Mesothelial cell of epicardium (in vitro differentiated cells): ENCODE measurements around the gene UGT1A7. TPM values are rescaled to one million over a fixed set of nuclear protein-coding genes. Genes with fewer than 3 reads are reported as not detected.

ENCODE experiments used
- DNase-seq, 2 experiments: peaks; one replicate each; pipeline ENCODE4 v3.0.0; 2021; ENCODE audit warnings: low spot score in 2 of 2; ENCODE audit not compliant: unreplicated experiment in 2 of 2
- H3K27ac Mint-ChIP-seq: 2 replicates; pipeline ENCODE4 v1.8.0; 2021; ENCODE audit warnings: mixed read lengths
- H3K27me3 Mint-ChIP-seq: 2 replicates; pipeline ENCODE4 v1.8.0; 2021; ENCODE audit warnings: low read depth, mixed read lengths
- H3K36me3 Mint-ChIP-seq: 2 replicates; pipeline ENCODE4 v1.8.0; 2021; ENCODE audit warnings: mixed read lengths
- H3K4me1 Mint-ChIP-seq: 2 replicates; pipeline ENCODE4 v1.8.0; 2021; ENCODE audit warnings: mixed read lengths
- H3K4me3 Mint-ChIP-seq: 2 replicates; pipeline ENCODE4 v1.8.0; 2021; ENCODE audit warnings: mild to moderate bottlenecking, moderate library complexity, mixed read lengths
- H3K9me3 Mint-ChIP-seq: 2 replicates; pipeline ENCODE4 v1.8.0; 2021; ENCODE audit warnings: mixed read lengths
- total RNA-seq: library from RNA; stranded (reverse); gene quantifications from 3 replicates; pipeline ENCODE4 v1.2.1, GENCODE V29; 2021
- TF ChIP-seq, protein P1 (sequence below): fragments of 200-600 bp; sonication (generic); IDR thresholded peaks from one replicate; pipeline ENCODE4 v1.5.0; 2021; ENCODE audit warnings: antibody characterized with exemption; ENCODE audit not compliant: unreplicated experiment

Gene UGT1A7
- total RNA-seq, 1 donor from 2014 or later, result not detected

DNA sequence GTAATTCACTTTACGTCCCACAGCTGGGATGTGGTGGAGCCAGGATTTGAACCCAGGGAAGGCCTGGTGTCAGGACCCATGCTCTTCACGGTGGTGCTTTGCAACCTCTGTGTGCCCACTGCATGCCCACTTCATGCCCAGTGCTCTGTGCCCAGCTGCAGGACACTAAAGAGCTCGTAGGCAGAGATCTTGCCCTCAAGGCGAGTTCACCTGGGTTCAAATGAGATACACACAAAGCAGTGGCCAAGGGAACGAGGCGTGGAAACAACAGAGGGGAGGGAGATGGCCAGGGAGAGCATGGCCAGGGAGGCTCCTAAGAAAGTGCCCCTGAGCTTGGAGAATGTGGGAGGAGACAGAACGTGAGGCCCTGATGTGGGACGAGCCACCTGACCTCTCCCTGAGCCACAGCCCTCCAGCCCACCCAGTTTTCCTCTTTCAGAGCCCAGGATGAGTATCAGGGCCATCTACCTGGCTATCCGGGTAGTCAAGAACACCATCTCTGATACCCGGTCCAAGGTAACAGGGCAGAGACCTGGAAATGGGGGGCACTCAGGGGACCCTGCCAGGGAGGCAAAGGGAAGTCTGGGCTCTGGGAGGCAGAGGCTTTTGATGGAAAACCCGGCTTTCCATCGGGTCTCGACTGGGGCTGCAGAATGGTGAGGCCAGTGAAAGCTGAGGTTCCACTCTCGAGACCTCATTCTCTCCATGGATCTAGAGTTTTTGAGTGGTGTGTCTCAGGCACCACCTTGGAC lies 116.8 kb downstream of the UGT1A7 start:
- Mint-ChIP-seq H3K36me3 (no peaks in the 10 kb centered on the region), H3K9me3 (peaks cover 6% of the 10 kb centered on the region)

DNA sequence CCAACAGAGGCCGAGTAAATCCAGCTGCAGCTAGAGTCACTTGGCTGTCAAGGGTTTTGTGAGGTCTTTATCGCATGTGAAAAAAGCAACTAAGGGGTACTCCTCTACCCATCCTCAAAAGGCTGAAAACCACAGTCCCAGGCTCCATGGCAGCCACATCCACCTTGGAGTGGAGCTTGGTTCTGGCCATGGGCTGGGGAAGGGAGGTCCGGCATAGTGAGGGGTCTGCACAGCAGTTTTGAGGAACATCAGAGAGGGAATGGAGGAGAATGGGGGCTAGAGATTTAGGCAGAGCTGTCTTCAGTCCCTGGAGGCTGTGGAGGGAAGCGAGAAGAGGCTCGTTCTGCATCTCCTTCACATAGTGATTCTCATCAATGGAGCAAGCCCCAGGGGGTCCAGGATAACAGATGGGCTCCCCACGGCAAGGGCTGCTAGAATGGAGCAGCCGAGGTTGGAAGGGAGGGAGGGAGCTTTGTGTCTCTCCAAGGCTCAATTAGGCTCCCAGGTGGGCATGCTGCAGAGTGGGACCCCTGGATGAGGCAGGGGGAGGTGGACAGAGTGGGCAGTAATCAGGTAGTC lies 117.5 kb downstream of the UGT1A7 start:
- Mint-ChIP-seq H3K36me3 (no peaks in the 10 kb centered on the region), H3K9me3 (peaks cover 6% of the 10 kb centered on the region), H3K27ac (no peak overlapping the region), H3K4me1 (no peaks in the 10 kb centered on the region), H3K4me3 (no peak overlapping the region), H3K27me3 (peaks cover 14% of the 10 kb centered on the region)
- DNase-seq, result no peak
- TF ChIP-seq, protein P1, sequence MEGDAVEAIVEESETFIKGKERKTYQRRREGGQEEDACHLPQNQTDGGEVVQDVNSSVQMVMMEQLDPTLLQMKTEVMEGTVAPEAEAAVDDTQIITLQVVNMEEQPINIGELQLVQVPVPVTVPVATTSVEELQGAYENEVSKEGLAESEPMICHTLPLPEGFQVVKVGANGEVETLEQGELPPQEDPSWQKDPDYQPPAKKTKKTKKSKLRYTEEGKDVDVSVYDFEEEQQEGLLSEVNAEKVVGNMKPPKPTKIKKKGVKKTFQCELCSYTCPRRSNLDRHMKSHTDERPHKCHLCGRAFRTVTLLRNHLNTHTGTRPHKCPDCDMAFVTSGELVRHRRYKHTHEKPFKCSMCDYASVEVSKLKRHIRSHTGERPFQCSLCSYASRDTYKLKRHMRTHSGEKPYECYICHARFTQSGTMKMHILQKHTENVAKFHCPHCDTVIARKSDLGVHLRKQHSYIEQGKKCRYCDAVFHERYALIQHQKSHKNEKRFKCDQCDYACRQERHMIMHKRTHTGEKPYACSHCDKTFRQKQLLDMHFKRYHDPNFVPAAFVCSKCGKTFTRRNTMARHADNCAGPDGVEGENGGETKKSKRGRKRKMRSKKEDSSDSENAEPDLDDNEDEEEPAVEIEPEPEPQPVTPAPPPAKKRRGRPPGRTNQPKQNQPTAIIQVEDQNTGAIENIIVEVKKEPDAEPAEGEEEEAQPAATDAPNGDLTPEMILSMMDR, result no peak

More for the DNA sequence above, 116.8 kb downstream of the UGT1A7 start:
- DNase-seq, result peak in 1 of 2 experiments; percentile 5
- Mint-ChIP-seq H3K27ac (no peak overlapping the region), H3K27me3 (peaks cover 8% of the 10 kb centered on the region), H3K4me3 (no peak overlapping the region), H3K4me1 (no peaks in the 10 kb centered on the region)
- TF ChIP-seq, protein P1, result no peak

DNA sequence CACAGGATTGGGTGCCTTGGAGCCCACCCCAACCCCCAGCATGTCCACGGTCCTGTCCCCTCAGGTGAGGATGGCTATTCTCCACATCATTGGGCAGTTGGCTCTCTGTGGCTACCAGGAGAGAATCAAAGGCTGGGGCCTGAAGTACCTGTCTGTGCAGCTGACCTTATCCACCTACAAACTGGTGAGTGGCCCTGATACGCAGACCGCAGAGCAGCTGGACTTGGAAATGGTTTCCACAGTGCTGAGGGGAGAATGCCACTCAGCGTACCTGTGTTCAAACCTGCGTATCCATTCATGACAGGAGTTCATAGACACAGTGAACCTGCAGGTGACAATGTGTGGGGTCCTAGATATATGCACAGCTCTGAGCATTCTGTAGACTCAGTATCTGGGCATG lies 118.0 kb downstream of the UGT1A7 start:
- H3K27me3 Mint-ChIP-seq, result peaks cover 18% of the 10 kb centered on the region

DNA sequence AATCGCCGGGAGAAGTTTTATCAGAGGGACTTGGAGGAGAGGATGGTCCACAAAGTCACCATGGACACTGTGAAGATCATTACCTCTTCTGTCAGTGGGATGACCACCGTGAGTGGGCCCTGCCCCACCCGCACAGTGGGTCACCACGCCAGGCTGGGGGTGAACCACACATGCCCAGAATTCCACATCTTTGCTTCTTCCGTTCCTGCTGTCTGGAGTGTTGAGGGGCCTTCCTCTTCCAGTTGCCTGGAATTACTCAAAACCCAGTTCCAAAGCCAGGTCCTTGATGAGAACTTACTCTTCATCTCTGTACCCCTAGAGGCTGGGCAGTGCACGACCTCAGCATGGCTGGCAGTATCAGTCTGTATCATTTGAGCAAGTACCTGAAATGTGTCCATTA lies 118.5 kb downstream of the UGT1A7 start:
- Mint-ChIP-seq H3K36me3 (no peaks in the 10 kb centered on the region), H3K27me3 (peaks cover 23% of the 10 kb centered on the region), H3K4me3 (no peak overlapping the region), H3K9me3 (peaks cover 6% of the 10 kb centered on the region), H3K27ac (no peak overlapping the region), H3K4me1 (no peaks in the 10 kb centered on the region)
- DNase-seq, result peak in 1 of 2 experiments; percentile 32
- TF ChIP-seq, protein P1, result no peak

More for the DNA sequence above, 118.0 kb downstream of the UGT1A7 start:
- no peaks in the 10 kb centered on the region for H3K36me3 Mint-ChIP-seq
- H3K4me3 Mint-ChIP-seq, result no peak overlapping the region
- peaks cover 6% of the 10 kb centered on the region for H3K9me3 Mint-ChIP-seq
- no peaks in the 10 kb centered on the region for H3K4me1 Mint-ChIP-seq
- DNase-seq, result no peak
- TF ChIP-seq, protein P1, result no peak
- no peak overlapping the region for H3K27ac Mint-ChIP-seq

DNA sequence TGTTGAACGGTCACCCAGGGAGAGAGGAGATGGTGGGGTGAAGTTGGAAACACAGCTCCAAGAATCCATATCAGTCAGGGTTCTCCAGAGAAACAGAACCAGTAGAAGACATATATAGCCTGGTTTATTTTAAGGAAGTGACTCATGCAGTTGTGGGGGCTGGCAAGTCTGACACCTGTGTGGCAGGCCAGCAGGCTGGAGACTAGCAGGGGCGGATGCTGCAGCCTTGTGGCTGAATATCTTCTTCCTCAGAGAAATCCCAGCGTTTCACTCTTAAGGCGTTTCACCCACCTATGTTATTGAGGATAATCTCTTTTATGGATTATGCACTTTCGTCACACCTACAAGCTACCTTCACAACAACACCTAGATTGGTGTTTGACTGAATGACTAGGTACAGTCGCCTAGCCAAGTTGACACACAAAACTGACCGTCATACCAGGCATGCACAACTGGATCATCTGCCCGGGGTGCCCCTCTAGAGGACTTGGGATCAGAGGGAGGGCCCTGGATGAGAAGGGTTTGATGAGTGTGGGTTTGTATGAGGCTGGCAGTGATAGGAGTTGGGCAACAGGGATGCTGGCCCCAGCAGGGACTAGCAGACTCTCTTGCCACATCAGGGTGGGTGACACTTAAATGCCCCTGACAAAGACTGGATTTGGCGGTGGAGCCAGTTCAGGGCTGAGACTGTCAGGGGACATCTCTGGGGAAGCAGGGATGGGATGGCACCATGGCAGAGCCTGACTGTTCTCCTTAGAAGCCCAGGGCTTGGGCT lies 119.8 kb downstream of the UGT1A7 start:
- Mint-ChIP-seq H3K9me3 (peaks cover 6% of the 10 kb centered on the region), H3K27me3 (peaks cover 33% of the 10 kb centered on the region), H3K4me3 (no peak overlapping the region), H3K27ac (no peak overlapping the region), H3K36me3 (no peaks in the 10 kb centered on the region), H3K4me1 (no peaks in the 10 kb centered on the region)
- DNase-seq, result peak; percentile 6 to 14
- TF ChIP-seq, protein P1, result no peak
